ENCODE data around the gene KRTAP10-1.

GRCh38 chr21:44568261-44568660, 28.3 kb upstream of the KRTAP10-1 start:
- TF ChIP-seq, protein P1, sequence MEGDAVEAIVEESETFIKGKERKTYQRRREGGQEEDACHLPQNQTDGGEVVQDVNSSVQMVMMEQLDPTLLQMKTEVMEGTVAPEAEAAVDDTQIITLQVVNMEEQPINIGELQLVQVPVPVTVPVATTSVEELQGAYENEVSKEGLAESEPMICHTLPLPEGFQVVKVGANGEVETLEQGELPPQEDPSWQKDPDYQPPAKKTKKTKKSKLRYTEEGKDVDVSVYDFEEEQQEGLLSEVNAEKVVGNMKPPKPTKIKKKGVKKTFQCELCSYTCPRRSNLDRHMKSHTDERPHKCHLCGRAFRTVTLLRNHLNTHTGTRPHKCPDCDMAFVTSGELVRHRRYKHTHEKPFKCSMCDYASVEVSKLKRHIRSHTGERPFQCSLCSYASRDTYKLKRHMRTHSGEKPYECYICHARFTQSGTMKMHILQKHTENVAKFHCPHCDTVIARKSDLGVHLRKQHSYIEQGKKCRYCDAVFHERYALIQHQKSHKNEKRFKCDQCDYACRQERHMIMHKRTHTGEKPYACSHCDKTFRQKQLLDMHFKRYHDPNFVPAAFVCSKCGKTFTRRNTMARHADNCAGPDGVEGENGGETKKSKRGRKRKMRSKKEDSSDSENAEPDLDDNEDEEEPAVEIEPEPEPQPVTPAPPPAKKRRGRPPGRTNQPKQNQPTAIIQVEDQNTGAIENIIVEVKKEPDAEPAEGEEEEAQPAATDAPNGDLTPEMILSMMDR (IDR thresholded peaks at IDR 0.05), result no peak
- TF ChIP-seq EZH2 (IDR thresholded peaks at IDR 0.05), result no peak

Data from neural progenitor cell (in vitro differentiated cells).